ENCODE measurements around the gene EXT2.

DNA sequence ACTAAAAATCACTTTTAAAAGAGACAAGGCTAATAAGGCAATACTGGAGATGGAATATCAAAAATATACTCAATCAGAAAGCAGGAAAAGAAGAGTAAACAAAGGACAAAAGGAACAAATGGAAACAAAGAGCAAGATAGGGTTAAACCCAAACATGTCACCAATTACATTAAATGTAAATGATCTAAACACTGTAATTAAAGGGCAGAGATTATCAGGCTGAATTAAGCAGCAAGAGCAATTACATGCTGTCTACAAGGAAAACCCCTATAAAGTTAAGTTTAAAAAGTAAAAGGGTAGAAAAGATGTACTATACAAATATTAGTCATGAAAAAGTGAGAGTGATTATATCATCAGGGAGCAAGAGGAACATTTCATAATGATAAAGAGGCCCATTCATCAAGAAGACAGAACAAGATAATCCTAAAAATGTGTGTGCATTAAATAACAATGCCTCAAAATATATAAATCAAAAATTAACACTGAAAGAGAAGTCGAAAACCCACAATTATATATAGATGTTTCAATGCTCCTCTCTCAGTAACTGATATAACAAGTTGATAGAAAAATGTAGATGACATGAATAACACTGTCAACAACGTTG lies 157.6 kb downstream of the EXT2 start:
- TF ChIP-seq FOXM1 (IDR thresholded peaks at IDR 0.05; ENCODE audit: borderline replicate concordance) (no peak), ARNT (IDR thresholded peaks at IDR 0.05) (no peak), SP1 (IDR thresholded peaks at IDR 0.05) (no peak), BHLHE40 (IDR thresholded peaks at IDR 0.05; ENCODE audit: borderline replicate concordance) (no peak)

Data from HEK293T (cell line).